GM18502 (cell line): ENCODE data around the gene GINS3.

Experiments
- ATAC-seq: cut with Tn5 transposase; IDR thresholded peaks from one replicate; pipeline ENCODE4 v1.9.1; 2021; ENCODE audit warnings: mild to moderate bottlenecking; ENCODE audit not compliant: unreplicated experiment, poor library complexity

The GINS3 gene

DNA sequence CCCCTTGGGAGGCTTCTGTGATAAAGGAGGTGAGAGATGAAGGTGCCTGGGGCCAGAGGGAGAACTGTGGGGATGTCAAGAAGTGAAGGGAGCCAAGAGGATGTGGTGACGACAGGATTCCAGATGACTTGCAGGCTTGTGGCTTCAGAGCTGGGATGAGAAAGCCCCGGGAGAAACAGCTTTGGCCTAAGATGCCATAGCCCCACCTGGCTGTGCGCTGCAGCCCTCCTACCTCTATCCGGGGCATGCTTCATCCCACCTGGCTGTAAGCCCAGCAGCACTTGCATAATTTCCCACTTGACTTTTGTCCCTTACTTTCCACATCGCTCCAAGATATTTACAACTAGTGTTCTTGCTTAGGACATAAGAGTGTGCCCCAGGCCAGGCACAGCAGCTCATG lies 29.3 kb downstream of the GINS3 start:
- ATAC-seq: no peak

- no peak for ATAC-seq
Observed at GRCh38 chr16:58422809-58423208, 30.5 kb downstream of the GINS3 start.

- no peak for ATAC-seq
Observed at GRCh38 chr16:58425245-58425644, 33.0 kb downstream of the GINS3 start.

GRCh38 chr16:58425756-58426494 lies 33.7 kb downstream of the GINS3 start:
- peak; percentile 93 for ATAC-seq

- no peak for ATAC-seq
Observed at GRCh38 chr16:58426966-58427365, 34.7 kb downstream of the GINS3 start.

GRCh38 chr16:58428621-58429542 lies 36.6 kb downstream of the GINS3 start:
- ATAC-seq: no peak

DNA sequence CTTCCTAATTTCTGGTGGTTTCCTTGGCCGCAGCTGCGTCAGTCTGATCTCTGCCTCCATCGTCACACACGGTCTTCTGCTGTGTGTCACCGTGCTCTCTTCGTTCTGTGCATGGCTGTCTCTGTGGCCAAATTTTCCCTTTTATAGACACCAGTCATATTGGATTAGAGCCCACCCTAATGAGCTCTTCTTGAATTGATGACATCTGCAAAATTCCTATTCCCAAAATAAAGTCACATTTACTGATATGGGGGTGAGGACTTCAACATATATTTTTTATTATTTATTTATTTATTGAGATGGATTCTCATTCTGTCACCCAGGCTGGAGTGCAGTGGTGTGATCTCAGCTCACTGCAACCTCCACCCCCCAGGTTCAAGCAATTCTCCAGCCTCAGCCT lies 38.4 kb downstream of the GINS3 start:
- no peak for ATAC-seq

DNA sequence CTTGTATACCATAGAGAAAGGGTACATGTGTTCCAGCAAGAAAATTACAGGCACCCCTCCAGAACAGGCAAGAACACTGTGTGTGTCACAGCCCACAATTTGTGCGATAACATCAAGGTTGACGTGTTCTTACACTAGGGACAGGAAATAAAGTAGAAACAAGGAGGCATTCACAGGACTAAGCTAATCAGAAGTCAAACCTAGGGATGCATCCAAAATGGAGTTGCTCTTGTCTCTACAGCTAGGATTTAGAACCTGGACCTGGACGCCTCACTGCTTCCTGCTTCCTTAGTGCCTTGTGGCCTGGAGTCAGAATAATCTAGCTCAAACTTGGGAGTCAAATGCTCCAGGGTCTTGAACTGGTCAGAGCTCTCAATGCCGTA lies 41.3 kb downstream of the GINS3 start:
- ATAC-seq: no peak

DNA sequence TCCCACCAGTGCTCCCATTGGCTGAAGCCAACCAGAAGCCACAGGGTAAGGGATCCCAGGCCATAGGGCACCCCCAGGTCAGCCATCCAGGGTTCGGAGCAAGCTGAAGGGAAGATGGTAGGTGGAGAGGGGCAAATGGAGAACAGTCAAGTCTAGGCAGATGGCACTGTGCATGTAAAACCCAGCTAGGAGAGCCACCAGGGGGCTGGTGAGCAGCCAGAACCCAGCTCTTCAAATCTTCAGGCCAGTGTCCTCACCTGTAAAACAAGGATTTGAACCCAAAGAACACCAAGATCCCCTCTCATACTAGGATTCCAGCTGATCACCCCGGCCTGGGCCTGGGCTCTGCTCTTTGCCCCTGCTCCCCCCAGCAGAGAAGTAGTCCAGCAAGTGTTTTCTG lies 43.5 kb downstream of the GINS3 start:
- ATAC-seq: no peak

GRCh38 chr16:58440131-58440530 lies 47.9 kb downstream of the GINS3 start:
- no peak for ATAC-seq

DNA sequence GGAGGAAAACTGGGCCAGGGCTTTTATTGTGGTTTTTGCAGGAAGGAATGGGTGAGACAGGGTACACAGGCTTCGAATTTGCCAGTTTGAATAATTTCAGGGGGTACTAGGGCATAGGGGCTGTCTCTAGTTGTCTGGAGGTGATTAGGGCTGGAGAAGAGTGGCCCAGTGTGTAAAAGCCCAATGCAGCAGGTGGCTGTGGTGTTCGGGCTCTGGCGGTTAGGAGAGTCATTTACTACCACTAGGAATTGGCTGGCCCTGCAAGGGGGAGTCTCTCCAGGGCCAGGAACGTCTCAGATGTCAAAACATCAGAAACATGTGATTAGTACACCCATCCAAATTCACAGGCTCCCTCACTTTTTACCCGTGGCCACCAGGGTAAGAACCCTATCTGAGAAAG lies 50.3 kb downstream of the GINS3 start:
- no peak for ATAC-seq

DNA sequence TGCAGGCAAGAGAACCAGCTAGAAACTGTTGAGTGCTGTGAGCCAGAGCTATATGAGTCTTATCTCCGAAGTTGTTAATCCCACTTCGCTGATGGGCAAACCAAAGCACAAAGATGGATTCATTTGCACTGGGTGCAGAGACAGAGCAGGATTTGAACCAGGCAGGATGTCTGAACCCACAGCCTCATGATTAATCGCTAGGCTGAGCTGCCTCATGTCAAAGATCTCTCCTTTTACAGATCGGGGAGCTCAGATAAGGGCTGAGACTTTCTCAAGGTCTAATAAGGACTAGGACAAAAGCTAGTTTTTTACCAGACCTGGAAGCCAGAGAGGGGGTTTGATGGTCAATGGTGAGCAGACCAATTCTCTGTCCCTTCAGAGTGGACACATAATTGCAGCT lies 51.5 kb downstream of the GINS3 start:
- no peak for ATAC-seq

- ATAC-seq: no peak
Observed at GRCh38 chr16:58444265-58444664, 52.0 kb downstream of the GINS3 start.

- no peak for ATAC-seq
Observed at GRCh38 chr16:58448890-58449289, 56.6 kb downstream of the GINS3 start.

- no peak for ATAC-seq
Observed at GRCh38 chr16:58449306-58449705, 57.0 kb downstream of the GINS3 start.

- ATAC-seq: no peak
Observed at GRCh38 chr16:58449768-58450167, 57.5 kb downstream of the GINS3 start.

DNA sequence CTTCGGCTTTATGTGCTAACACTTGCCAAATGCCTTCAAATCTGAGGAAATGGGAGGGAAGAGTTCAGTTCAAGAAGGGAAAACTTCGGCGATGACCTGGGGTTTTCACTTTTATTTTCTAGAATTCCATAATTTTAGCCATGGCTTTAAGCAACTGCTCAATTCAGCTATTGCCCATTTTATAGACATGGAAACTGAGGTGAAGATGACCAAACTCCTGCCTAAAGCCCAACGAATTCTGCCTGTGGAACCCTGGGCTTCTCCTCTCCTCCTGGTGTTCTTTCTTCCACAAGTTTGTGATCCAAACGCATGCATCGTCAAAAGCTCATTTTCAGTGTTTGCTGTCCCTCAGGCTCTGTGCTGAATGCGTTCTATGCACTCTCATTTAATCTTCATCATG lies 58.3 kb downstream of the GINS3 start:
- ATAC-seq: no peak

DNA sequence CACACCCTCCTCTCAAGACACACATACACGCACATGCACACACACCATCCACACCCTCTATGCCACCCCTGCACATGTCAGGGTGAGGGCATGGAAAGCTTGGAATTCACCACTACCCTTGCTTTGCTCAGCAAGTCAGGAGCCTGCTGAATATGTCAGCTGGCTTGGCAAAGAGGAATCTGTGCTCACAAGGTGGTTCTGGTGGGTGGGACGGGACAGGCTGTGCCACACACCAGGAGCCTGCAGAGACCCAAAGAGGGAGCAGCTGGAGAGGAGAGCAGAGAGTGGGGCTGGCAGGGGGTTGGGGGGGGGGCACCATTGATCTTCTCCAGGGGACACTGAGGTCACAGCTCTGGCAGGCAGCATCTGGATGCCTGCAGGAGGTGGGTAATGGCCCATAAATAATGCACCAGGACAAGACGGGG lies 59.0 kb downstream of the GINS3 start:
- ATAC-seq: no peak

DNA sequence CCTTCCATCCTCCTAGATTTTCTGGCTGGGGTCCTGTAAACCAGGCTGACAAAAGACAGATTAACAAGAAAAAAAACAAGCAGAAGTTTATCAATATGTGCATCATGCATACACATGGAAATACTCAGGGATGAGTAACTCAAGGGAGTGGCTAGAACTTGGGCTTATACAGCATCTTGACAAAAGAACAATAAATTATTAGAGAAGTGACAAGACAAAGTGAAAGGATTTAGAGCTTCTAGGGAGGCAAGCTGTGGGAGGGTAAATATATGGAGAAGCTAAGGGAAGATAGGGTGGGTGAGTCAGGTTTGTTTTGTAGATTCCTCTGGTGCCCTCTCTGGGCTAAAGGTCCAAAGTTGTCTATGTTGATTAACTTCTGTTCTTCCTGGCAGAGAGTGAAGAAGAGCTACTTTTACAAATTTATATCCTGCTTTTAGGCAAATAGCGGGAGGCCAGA lies 59.7 kb downstream of the GINS3 start:
- ATAC-seq: no peak

DNA sequence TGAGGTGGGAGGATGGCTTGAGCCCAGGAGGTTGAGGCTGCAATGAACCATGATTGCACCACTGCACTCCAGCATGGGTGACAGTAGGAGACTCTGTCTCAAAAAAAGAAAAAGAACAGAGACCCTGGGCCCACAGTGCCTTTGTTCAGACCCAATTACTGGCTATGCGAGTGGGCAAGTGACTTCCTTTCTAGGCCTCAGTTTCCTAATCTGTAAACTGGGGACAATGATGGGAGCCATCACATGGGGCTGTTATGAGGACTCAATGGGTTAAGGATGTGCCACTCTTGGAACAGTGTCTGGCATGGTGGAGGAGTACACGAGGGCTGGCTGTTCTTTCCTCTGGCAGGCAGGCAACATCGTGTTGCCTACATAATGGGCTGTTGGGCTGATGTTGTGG lies 60.4 kb downstream of the GINS3 start:
- no peak for ATAC-seq

DNA sequence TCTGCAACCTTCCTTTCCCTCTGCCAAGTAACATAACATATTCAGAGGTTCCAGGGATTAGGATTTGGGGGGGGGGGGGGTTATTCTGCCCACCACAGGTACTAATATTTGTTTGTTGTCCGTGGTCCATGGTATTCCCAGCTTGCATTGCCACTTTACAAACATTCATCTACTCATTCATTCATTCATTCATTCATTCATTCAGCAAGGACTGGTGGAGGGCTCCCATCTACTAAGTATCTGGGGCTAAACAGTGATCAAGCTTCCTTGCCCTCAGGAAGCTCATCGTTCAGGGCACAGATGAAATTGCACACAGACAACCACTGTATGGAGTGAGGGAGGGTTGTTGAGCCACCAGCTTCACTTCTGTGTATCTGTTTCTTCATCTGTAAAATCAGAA lies 61.9 kb downstream of the GINS3 start:
- ATAC-seq: no peak

GRCh38 chr16:58454856-58455255 lies 62.6 kb downstream of the GINS3 start:
- no peak for ATAC-seq
